HL-60/S4 (cell line): Measurements from ENCODE around the gene CILP2.

ENCODE experiments used
- in situ Hi-C: fragments of 300-500 bp; cut with MboI; formaldehyde crosslinking; loops from 2 replicates; pipeline ENCODE4 v1.14.3; 2022; ENCODE audit warnings: low sequenced_read_pairs

CILP2 gene

DNA sequence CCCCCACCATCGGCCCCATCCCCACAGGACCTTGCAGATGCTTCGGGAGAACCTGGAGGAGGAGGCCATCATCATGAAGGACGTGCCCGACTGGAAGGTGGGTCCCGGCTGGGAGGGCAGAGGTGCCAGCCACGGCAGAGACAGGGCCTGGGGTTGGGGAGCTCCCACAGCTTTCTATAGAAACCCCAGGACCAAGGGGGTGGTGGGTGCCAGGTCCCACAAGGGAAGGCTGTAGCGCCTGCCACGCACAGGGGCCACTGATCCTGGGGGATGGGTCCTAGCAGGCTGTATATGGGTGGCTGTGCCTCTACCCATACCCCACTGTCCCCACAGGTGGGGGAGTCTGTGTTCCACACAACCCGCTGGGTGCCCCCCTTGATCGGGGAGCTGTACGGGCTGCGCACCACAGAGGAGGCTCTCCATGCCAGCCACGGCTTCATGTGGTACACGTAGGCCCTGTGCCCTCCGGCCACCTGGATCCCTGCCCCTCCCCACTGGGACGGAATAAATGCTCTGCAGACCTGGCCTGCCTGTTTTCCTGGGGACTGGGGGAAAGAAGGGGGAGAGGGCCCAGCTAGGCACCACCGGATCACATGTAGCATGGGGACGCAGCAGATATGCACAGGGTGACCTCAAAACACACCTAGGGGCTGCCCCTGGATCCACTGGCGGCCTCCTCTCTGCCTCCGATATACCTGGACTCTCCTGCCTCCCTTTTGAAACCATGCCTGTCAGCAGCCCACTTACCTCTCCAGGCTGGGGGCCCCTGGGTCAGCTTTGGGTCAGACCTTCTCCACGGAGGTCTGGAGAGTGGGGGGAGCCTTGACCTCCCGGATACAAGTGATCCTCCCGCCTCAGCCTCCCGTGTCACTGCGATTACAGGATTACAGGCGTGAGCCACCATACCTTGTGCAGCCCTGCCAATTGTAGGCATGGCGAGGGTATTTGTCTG, 10.1 kb upstream of the CILP2 start:
- in situ Hi-C loops = loop anchor here (10.0 to 25.0 kb wide), 3 partner anchors 117 to 734 kb away; partner anchors contain the start of gene GMIP

DNA sequence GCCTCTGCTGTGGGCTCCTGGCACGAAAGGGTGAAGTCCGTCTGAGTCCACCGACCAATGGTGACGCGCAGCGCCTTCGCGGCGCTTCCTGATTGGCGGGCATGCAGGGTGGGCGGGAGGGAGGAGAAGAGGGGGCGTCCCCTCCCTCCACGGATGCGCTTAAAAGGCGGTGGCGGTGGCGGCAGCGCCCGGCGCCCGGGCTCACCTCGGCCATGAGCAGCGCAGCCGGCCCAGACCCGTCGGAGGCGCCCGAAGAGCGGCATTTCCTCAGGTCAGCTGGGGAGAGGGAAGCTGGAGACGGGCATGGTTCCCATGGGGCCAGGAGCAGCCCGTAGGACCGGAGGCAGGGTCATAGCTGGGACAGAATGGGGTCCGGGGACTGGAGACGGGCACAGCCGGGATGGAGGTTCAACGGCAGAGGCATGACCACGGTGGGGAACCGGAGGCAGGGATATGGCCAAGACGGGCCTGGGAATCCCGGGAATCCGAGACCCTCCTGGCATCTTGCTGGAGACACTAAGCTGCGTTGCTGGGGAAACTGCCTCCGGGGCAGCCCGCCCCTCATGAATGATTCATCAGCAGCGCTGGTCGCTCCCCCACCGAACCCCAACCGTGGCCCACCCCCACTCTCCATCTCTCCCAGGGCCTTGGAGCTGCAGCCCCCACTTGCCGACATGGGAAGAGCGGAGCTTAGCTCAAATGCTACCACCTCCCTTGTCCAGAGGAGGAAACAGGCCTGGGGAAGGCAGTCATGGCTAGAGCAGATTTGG, 9.2 kb upstream of the CILP2 start, which contains the start of gene YJEFN3:
Gene YJEFN3, plus strand, starts transcription at position 191 of the 770 bp plus-strand sequence. Its CDS starts 22 bp downstream, at position 213.
- in situ Hi-C loops = loop anchor here (10.0 to 25.0 kb wide), 3 partner anchors 116 to 733 kb away; partner anchors contain the start of gene GMIP

DNA sequence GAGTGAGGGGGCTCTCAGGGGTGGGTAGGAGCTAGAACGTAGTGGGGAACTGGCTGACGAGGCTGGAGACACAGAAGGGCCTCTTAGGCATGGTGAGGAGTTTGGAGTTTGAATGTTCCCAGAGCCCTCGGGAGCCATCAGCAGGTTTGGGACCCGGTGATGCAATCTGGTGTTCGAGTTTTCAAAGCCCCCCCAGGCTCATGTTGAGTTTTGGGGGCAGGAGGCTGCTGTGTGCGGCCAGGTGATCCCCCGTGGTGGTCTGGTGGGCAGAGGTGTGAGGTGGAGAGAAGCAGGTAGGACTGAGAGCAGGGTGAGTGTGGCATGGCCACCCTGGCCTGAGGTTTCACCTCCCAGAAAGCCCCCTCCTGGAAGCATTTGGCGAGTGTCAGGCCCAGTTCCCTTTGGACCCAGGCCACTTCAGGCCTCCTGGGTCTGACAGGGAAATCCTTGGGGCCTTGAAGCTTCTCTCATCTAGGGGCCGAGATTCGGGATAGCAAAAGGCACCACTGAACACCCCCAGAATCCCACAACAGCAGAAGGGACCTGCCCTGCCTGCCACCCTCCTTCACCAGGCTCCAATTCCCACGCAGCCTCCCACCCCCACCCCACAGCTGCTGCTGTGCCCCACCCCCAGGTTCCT, 8.2 kb upstream of the CILP2 start:
- in situ Hi-C loops = loop anchor here (10.0 to 25.0 kb wide), 3 partner anchors 115 to 732 kb away; partner anchors contain the start of gene GMIP

DNA sequence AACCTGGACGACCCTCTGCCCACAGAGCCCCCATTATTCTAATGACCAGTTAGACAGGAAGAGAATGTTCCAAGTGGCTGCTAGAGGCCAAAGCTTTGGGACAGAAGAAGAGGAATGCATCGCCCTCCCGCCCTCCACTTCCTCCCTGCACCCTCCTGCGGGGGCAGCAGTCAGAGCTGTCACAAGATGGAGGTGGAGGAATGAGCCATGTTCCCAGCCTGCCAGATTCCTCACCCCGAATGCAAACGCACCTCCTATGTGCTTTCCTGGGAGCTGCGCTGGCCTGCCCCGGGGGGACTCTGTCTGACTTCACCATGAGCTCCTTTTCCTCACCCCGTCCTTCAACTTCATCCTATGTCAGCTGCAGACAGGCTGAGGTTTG, 7.7 kb upstream of the CILP2 start:
- in situ Hi-C loops = loop anchor here (25.0 kb wide), 2 partner anchors 407 to 732 kb away; no protein-coding TSS in a partner anchor

DNA sequence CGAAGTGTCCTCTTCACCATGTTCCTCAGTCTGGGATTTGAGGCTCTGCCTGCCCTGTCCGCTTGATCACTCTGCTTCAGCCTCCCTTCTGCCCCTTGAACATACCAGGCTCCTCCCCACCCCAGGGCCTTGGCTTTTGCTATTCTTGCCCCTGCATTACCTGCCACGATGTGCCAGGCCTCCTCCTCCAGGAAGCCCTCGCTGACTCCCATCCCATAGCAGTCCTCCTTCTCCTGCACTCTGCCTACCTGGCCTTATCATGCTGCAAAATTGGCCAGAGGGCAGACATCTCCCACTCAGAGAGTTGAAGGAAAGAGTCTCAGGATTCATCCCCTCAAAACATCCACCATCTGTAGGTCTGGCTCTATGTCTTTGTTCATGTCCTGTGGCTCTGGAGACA, 7.2 kb upstream of the CILP2 start:
- in situ Hi-C loops = loop anchor here (25.0 kb wide), 2 partner anchors 406 to 731 kb away; no protein-coding TSS in a partner anchor

DNA sequence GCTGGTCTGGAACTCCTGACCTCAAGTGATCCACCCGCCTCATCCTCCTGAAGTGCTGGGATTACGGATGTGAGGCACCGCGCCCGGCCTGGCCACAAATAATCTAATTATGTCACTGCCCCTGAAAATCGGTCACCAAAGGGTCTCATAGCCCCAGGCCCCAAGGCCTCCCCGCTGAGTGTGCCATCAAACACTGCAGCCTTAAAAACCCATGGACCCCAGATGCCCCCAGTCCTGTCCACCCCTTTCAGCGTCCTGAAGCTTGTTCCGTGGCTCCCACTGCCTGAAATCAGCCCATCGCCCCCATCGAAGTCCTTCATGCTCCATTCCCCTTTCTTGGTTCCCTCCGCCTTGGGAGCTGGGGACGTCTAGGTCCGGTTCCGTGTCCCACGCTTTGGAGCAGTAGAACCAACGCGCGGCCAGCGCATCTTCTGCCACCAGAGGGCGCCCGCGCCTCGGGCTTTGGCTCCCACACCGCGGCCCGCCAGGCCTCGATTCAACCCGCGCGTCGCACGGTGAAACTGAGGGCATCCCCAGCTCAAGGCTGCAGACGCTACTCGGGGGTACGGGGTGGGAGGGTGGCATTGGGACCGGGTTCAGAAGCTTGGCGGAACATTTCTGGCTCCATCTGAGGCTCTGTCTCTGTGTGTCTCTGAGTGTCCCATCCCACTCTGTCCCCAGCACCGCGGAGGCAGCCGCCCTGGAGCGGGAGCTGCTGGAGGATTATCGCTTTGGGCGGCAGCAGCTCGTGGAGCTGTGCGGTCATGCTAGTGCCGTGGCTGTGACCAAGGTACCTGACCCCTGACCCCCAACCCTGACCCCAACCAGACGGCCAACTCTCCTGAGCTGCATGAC, 5.9 kb upstream of the CILP2 start:
- in situ Hi-C loops = loop anchor here (25.0 kb wide), 2 partner anchors 405 to 730 kb away; no protein-coding TSS in a partner anchor

DNA sequence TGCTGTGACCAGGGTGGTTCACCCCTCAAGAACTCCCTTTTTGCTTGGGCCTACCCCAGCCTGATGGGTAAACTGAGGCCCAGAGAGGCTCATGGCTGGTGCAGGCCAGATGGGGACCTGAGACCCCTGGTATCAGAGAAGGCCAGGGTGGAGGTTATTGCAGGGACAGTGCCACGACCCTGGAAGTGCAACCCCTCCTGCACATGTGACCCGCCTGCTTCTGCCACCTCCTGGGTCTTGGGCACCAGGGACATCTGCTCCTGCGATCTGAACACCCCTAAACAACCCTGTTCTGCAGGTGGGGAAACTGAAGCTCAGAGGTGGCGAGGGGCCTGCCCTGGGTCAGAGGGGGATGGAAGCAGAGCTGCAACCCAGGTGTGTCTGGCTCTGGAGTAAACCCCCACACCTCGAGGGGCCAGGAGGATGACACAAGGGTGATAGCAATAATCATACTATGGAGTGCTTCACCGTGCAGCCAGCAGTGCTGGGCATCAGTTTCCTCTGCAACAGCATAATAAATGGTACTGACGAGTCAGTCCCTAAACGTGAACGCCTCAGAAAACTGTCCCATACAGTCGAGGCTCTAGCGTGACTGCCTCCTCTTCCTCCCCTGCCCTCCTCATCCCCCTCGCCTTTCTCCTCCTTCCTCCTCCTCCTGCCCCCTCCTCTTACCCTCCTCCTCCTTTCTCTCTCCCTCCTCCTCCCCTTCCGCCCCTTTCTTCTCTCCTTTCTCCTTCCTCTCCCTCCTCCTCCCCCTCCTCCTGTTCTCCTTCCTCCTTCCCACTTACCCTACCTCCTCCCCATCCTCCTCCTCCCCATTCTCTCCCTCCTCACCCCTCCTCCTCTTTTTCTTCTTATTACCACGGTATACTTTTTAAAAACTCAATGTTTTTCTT, 5.0 kb upstream of the CILP2 start:
- in situ Hi-C loops = loop anchor here (25.0 kb wide), 2 partner anchors 404 to 729 kb away; no protein-coding TSS in a partner anchor

DNA sequence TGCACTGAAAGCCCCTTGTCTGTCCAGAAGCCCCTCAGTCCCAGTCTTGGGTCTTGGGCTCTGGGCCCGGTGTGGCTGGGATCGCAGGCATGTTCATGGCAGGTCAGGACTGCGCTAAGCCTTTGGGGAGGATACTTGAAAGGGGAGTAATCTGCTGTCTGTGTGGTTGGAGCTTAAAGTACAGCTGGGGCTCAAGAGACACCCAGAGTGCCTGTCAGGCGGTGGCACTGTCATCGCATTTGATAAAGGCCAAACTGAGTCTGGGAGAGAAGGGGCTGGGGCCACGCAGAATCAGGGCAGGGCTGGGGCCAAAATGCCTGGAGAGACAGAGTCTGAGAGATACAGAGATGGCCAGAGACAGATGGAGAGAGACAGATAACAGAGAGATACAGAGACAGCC, 4.2 kb upstream of the CILP2 start:
- in situ Hi-C loops = loop anchor here (25.0 kb wide), 2 partner anchors 403 to 728 kb away; no protein-coding TSS in a partner anchor

DNA sequence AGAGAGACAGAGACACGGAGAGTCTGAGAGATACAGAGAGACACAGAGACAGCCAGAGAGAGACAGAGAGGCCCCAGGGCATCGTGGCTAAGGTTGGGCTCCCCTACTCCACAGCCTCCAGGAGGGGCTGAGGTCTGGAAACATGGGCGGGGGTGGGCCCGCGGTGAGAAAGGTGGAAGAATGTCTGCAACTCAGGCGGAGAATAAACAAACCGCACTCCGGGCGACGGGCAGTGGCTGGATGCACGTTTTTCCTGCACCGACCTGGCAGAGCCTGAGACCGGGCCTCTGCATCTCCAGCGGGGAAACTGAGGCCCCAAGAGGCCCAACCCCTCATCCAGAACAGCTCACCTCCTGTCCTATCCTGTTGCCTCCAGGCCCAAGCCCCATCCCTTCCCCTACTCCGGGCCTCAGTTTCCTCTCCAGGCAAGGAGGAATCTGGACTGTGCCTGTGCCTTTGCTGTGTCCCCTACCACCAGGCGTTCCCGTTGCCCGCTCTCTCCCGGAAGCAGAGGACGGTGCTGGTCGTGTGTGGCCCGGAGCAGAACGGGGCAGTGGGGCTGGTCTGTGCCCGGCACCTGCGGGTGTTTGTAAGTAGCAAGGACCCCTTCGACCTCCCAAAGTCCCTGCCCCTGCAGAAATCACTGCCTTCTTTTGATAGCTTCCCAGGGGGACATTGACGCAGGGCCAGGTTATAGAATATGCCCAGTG, 3.4 kb upstream of the CILP2 start:
- in situ Hi-C loops = loop anchor here (25.0 kb wide), 2 partner anchors 403 to 728 kb away; no protein-coding TSS in a partner anchor

DNA sequence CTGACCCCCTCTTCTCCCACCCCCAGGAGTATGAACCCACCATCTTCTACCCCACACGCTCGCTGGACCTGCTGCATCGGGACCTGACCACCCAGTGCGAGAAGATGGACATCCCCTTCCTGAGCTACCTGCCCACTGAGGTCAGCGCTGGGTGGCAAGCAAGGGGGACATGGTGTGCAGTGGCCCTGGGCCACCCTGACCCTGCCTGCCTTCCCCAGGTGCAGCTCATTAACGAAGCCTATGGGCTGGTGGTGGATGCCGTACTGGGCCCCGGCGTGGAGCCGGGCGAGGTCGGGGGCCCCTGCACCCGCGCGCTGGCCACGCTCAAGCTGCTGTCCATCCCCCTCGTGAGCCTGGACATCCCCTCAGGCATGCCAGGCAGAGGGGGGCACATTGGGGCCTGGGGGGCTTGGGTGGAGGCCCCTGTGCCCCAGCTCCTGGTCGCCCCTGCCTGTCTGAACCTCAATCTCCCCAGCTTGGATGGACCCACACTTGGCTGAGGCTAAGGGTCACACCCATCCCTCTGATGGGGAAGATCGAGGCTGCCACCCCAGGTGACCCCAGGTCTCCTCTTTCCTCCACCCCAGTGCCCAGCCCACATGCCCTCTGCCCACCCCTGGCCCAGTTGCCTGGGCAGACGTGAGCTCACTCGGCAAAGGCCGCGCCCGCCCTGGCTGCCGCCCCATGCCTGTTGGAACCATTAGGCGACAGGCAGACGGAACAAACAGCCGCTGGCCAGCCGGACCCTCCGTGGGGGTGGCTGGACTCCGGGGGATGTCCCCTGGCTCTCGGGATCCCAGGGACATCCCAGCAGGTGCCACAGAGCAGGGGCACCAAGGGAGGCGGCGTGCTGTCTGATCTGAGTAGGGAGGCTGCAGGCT, 2.5 kb upstream of the CILP2 start:
- in situ Hi-C loops = loop anchor here (25.0 kb wide), 2 partner anchors 402 to 727 kb away; no protein-coding TSS in a partner anchor

DNA sequence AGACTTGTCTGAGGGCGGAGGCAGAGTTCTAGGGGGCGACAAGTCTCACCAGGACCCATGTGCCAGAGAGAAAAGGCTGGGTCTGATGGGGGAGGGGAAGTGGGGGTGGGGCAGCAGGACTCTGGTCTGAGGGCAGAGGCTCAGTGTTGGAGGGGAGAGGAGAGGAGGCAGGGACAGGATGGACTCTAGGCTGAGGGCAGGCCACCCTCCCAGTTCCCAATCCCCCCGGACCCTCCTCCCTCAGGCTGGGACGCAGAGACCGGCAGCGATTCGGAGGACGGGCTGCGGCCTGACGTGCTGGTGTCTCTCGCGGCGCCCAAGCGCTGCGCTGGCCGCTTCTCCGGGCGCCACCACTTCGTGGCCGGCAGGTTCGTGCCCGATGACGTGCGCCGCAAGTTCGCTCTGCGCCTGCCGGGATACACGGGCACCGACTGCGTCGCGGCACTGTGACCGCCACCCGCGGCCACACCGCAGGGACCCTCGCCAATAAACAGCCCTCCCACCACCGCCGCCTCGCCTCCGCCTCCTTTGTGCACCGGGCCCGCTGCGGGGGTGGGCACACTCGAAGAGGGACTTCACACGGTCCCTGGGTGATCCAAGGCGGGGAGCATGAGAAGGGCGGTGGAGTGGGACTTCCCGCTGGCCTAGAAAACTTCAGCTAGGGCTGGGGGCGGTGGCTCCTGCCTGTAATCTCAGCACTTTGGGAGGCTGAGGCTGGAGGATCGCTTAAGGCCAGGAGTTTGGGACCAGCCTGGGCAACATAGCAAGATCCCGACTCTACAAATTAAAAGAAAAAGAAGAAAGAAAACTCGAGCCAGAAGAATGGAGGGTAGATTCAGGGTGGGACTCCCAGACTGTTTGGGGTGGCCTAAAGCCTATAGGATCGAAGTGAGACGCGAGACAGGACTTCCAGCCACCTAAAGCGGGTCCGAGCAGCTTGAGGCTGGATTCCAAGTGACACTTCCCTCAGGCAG, 703 bp upstream of the CILP2 start:
- in situ Hi-C loops = loop anchor here (25.0 kb wide), 2 partner anchors 400 to 725 kb away; no protein-coding TSS in a partner anchor

DNA sequence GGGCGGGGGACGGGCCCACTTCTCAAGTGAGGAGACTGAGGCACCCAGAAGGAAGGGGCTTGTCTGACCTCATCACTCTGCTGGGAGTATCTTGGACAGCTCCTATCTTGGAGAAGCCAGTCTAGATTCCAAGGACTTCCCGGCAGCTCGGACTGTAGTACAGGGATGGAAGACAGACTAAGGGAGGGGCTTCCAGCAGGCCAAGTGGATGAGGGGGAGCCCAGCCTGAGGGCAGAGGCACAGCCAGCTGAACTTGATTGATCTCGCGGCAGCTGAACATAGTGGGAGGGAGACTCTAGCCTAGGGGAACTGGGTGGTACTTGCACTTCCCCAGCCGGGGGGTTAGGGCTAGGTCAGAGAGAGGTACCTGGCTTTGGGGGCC, 711 bp downstream of the CILP2 start:
- in situ Hi-C loops = loop anchor here (25.0 kb wide), 2 partner anchors 399 to 724 kb away; no protein-coding TSS in a partner anchor

DNA sequence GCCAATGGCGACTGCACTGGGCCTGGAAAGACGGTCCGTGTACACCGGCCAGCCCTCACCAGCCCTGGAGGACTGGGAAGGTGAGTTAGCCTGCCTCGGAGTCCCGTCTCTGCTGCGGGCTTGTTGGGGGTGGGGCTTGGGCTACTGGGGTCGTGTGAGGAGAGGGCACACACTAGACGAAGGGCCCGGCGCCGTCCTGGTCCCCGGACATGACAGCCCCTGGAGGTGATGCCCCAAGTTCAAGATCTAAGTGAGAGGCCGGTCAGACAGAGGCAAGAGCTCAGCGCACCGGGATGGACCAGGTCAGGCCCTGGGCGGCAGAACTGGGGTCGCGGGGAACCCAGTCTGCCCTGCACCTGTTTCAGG, 1.6 kb downstream of the CILP2 start:
- in situ Hi-C loops = loop anchor here (25.0 kb wide), 2 partner anchors 398 to 723 kb away; no protein-coding TSS in a partner anchor

DNA sequence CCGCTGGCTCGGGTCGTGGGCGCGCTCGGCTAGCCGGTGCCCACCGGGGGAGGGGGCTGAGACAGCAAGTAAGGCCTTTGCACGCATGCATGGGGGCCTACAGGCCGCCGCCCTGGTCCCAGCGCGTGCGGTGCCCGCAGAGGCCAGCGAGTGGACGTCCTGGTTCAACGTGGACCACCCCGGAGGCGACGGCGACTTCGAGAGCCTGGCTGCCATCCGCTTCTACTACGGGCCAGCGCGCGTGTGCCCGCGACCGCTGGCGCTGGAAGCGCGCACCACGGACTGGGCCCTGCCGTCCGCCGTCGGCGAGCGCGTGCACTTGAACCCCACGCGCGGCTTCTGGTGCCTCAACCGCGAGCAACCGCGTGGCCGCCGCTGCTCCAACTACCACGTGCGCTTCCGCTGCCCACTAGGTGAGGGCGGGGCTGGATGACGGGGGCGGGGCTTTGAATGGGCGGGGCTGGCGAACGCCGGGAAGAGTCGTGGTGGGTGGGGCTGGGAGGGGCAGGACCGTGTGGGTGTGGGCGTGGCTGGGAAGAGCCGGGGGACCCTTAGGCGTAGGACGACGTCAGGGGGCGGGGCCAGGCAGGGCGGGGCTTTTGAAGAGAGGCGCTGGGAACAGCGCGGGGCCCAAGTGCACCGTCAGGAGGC, 2.1 kb downstream of the CILP2 start:
- in situ Hi-C loops = loop anchor here (25.0 kb wide), 2 partner anchors 397 to 722 kb away; no protein-coding TSS in a partner anchor
